ENCODE measurements around the gene LHPP.

DNA sequence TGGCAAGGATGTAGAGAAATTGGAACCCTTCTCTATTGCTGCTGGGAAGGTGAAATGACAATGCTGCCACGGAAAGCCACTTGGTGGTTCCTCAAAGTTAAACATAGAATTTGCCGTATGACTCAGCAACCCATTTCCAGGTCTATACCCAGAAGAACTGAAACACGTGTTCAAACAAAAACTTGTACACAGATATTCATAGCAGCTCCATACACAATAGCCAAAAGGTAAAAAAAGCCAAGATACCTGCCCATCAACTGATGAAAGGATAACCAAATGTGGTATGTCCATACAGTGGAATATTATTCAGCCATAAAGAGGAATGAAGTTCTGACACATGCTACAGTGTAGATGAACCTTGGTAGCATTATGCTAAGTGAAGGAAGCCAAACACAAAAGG, 39.1 kb downstream of the LHPP start:
- TF ChIP-seq OSR1 (CRISPR knock-in tag; IDR thresholded peaks at IDR 0.05): no peak
- no peak for TF ChIP-seq BACH2 (CRISPR knock-in tag; IDR thresholded peaks at IDR 0.05; ENCODE audit: borderline replicate concordance)
- no peak for TF ChIP-seq ZFP3 (CRISPR knock-in tag; IDR thresholded peaks at IDR 0.05)
- TF ChIP-seq ISL1 (CRISPR knock-in tag; IDR thresholded peaks at IDR 0.05): no peak

Data from SK-N-SH treated with all-trans-retinoic acid at 6 μM for 48 hours (cell line).